C1 segment of cervical spinal cord (tissue), 14 donors: Measurements from ENCODE around the gene WDFY1.
A peak's percentile ranks its signal among the peaks of the same experiment; 100 is the strongest.
"Not testable (repeated sequence)": the region's sequence is repeated elsewhere in the genome, so short reads cannot be mapped to it uniquely, and the experiment has no call there.

Experiments
- DNase-seq, 14 donors: peaks; one replicate each; lab custom pipeline; 2025; lab: John Stamatoyannopoulos, UW

The WDFY1 gene

GRCh38 chr2:223957092-223957851, 12.1 kb upstream of the WDFY1 start, which contains the start of gene MRPL44:
Gene MRPL44 (plus strand): TSS chr2:223957463. CDS start chr2:223957473, 10 bp downstream.
- peak; percentile 77 to 99 (median 94) for DNase-seq

GRCh38 chr2:223956300-223956699, 11.2 kb upstream of the WDFY1 start:
- no peak for DNase-seq

- no peak for DNase-seq
Measured at GRCh38 chr2:223954401-223954800, 9.3 kb upstream of the WDFY1 start.

- no peak for DNase-seq
Measured at GRCh38 chr2:223952280-223952968, 7.3 kb upstream of the WDFY1 start.

- DNase-seq, result no peak
Measured at GRCh38 chr2:223950448-223951347, 5.6 kb upstream of the WDFY1 start.

GRCh38 chr2:223949241-223949840, 4.2 kb upstream of the WDFY1 start:
- no peak for DNase-seq

GRCh38 chr2:223947711-223948205, 2.6 kb upstream of the WDFY1 start:
- no peak for DNase-seq

- no peak for DNase-seq
Measured at GRCh38 chr2:223945755-223946154, 620 bp upstream of the WDFY1 start.

- DNase-seq, result peak in 11 of 14 donors; percentile 11 to 55 (median 35)
Measured at GRCh38 chr2:223944166-223944702, 901 bp downstream of the WDFY1 start.

GRCh38 chr2:223943561-223944008, 1.6 kb downstream of the WDFY1 start:
- DNase-seq, result no peak

GRCh38 chr2:223943135-223943534, 2.0 kb downstream of the WDFY1 start:
- DNase-seq, result no peak

- DNase-seq, result no peak
Measured at GRCh38 chr2:223941579-223942277, 3.4 kb downstream of the WDFY1 start.

- DNase-seq, result not testable (repeated sequence)
Measured at GRCh38 chr2:223939438-223939837, 5.7 kb downstream of the WDFY1 start.

GRCh38 chr2:223937535-223937934, 7.6 kb downstream of the WDFY1 start:
- no peak for DNase-seq

GRCh38 chr2:223936862-223937326, 8.2 kb downstream of the WDFY1 start:
- DNase-seq, result no peak

- DNase-seq, result no peak
Measured at GRCh38 chr2:223935459-223936125, 9.5 kb downstream of the WDFY1 start.

- DNase-seq, result no peak
Measured at GRCh38 chr2:223934870-223935269, 10.3 kb downstream of the WDFY1 start.

- DNase-seq, result no peak
Measured at GRCh38 chr2:223932816-223933800, 12.0 kb downstream of the WDFY1 start.
